GM21447 (cell line): ENCODE data around the gene DLG1.

Experiments used
- ATAC-seq: cut with Tn5 transposase; IDR thresholded peaks from one replicate; pipeline ENCODE4 v1.9.1; 2021; ENCODE audit not compliant: unreplicated experiment

DLG1 gene

DNA sequence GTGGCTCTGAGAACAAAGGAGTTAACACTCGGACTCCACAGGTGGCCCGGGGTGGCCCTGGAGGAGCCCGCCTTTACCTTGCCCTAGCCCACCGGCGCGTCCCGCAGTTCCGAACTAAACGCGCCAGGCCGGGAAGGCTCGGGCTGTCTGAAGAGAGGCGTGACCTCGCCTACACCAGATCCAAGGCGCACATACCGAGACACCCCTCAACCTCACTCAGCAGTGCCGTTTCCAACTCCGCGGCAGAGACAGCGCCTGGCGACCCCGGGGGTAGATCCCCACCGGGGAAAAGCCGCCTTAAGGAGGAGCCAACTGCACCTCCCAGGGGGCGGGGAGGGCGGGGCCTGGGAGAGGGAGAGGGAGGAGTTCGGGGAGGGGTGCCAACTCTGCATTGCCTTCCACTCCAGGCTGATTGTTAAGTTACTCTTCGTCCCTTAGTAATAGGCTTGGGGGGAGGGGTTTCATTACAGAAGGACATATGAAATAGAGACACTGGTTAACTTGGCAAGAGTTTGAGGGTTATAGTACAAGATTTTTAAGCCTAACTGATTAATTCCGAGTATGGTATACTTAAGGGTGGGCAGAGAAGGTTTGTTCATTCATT lies at the start of gene DLG1:
TSS of gene DLG1 (minus strand) at position 272 of the 604 bp plus-strand sequence. CDS start 1,408 bp downstream, outside the sequence.
- ATAC-seq: peak; percentile 54

DNA sequence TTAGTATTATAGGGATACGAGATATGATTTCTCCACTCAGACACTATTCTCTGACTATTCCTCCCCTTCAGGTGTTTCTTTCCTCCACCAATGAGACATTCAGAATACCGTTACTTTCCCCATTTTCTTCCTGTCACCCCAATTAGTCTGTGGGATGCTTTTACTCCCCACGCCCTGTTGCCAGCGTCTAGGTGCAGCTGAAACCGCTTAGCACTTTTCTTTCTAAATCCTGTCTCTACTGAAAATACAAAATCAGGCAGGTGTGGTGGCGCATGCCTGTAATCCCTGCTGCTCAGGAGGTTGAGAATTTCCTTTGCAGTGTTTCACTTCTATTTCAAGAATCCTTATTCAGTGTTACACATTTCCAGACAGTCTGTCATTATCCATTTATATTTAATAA lies 49.6 kb upstream of the DLG1 start:
- ATAC-seq: no peak

DNA sequence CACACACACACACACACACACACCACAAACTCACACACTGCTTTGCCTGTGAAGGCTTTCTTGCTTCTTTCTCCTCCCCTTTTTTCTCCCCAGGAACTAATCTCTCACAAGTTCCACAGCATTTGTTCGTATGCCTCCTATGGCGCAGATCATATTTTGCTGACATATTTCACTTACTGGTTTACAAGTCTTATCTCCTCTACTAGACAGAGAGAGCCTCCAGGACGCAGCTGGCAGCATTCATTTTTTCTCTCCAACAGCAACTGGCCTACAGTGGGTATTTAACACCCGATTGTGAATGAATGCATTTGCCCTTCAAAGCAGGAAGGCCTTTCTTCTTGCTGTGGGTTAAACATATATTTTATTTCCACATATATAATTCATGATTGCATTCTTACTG lies 47.0 kb upstream of the DLG1 start:
- no peak for ATAC-seq

DNA sequence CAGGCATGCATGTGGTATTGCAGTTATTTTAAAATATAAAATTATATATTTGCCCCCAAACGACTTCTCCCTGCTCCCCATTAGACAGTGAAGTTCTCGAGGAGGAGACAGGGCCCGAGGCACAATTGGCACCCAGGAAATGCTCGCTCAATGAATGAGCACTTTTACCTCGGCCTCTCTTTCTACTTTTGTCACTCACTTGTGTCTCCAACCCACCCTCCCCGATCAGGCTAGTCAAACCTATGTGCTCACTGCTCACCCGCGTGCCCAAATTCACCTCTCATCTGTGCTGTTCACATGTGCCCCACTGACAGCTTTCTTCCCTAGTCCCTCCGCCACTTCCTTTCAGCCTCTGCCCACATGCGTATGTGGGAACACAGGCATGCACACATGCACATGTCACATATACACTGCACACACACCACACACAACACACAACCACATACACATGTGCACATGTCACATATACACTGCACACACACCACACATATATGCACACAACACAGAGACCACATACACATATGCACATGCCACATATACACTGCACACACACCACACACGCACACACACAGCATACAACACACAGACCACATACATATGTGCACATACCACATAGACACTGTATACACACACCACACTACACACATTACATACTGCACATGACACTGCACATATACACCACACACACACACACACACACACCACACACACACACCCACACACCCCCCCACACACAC lies 46.3 kb upstream of the DLG1 start:
- ATAC-seq: no peak

DNA sequence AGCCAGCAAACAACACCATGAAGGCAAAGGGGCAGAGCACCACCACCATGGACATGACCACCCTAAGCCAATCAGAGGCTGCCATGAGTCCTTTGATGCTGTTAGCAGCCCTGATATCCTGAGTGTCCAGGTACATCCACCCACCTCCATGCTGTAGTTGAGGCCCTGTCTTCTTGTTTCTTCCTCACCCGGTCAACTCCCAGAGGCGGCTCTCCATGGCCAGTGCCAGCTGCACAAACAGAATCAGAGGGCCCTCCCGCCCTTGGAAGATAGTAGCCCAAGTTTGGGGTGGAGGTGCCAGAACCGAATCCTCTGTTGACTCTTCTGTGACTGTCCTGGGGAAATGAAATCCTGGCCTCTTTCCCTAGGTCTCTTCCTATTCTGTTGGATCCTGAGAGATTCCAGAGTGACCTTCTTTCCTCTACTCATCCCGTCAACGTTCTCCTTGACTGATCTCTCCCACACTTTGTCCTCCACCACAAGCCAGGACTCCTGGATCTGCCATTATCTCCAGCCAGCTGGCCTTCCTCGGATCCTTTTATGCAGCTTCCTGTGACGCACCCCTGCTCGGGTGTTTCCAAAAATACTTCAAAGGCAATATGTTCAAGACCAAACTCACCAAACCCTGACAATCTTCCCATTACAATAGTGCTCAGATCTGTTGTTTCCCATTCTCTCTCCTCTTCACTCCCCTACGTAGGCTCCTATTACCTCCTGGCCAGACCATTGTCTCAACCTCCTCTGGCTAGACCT lies 45.4 kb upstream of the DLG1 start:
- ATAC-seq: no peak

DNA sequence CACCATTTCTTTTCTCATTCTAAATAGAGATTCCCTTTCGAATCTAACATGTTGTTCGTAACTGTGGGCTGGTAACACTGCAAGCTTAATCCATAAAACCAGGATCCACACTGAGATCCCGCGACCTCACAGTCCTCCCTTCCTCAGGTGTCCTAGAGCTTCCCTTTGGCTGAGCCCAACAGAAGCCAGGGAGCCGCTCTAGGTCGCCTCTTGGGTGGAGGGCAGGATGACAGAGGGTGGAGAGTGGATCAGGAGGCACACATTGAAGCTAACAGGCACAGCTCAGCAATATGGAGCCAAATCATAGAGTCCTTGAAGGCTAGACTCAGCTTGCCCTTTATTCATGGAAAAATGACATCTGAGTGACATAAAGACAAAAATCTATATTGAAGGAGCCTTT lies 44.7 kb upstream of the DLG1 start:
- ATAC-seq: no peak

DNA sequence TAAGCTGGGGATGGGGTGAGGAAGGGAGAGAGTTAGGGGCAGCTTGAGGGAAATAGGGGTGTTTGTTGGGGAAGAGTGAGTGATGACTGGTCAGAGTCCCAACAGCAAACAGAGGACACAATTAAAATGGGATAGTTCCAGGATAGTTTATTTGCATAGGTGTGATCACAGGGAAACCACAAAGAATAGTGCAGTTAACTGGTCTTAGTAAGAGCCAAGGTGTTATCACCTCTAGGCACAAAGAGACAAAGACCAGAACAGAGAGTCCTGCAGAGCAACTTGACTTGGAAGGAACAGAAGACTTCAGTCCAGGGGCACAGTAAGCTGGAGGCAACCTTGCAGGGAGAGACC lies 42.1 kb upstream of the DLG1 start:
- ATAC-seq: no peak

DNA sequence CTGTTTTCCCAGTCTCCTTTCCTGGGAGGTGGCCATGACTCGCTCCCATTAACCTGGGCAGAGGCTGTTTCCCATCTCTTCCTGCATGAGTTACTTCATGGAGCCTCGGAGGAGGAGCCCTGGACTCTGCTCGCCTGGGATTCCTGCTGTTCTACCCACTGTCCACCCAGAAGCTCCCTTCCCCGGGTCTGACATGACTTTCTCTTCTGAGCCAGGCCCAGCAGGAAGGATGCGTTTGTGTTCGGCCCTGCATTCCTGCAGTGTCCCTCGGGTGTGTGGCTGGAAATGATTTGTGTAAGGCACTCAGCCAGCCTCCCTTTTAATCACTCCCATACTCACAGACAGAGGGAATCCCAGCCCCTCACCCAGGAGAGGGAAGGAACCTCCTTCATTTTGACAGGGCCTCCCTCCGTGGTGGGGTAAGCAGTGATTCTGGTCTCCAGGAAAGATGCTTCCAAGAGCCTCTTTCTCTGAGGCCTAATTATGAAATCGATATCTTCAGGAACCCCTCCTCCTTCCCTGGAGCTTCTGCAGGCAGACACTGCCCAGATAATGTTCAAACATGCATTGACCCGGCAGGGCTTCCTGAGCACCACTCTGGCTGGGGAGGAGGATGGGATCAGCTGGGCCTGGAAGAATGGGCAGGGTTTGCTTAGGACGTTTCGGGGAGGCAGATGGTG lies 41.6 kb upstream of the DLG1 start:
- no peak for ATAC-seq

DNA sequence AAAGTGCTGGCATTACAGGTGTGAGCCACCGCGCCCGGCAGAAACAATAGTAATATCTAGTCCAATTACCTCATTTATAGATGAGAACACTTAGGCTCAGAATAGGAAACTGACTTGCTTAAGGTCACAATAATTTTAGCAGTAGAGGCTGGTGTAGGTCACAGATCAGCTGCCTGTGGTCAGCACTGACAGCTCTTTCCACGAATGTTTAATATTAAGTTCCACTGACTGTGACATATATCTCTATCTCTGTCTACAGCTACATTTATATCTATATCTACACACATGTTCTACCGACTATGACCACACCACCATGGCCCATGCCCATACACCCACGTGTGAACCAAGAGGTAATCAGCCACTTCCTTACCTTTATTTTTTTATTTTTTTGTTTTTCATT lies 40.2 kb upstream of the DLG1 start:
- ATAC-seq: no peak

DNA sequence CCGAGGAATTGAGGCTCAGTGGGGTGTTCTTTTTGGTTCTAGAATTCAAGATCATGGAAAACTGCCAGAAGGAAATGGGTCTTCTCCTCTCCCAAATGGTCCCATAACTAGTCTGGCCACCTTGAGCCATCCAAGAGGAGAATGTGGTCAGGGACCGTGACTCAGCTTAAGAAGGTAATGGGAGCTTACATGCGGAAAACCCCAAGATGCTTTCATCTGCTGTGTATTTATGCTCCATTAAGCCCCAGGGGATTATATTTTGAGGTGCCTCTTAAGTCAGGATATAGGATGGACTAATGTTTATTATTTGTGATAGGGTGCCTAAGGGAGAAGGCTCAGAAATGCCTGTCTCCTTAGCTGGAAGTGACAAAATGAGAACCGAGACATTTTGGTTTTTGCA lies 39.2 kb upstream of the DLG1 start:
- ATAC-seq: no peak

DNA sequence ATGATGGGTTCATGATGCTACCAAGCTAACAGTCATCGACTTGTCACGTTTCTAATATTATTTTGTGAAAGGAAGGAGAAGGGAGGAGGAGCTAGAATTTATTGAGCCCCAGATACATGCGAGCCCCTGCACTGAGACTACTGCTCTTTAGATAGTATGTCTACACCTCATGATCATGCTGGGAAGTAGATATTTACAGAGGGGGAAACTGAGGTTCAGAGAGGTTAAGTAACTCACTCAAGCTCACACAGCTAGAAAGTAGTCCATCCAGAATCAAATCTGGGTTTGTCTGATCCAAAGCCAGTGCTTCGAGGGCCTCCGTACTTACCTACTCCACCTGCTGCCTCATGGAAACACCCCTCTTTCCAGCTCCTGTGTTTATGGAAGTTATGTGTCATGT lies 38.8 kb upstream of the DLG1 start:
- no peak for ATAC-seq

DNA sequence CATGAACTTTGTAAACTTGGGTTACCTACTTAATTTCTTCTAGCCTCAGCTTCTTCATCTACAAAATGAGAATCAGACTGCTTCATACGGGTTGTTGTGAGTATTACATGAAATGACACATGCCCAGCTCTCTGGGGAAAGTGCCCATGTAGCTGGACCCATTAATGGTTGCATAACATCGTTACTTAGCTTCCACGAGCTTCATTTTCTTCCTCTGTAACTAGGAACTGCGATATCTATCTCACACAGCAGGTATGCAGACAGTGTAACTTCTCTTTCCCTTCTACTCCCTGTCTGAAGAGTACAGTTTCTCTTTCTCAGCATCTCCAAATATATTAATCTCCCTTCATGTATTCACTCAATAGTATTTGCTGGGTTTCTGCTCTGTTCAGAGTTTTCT lies 37.9 kb upstream of the DLG1 start:
- no peak for ATAC-seq

DNA sequence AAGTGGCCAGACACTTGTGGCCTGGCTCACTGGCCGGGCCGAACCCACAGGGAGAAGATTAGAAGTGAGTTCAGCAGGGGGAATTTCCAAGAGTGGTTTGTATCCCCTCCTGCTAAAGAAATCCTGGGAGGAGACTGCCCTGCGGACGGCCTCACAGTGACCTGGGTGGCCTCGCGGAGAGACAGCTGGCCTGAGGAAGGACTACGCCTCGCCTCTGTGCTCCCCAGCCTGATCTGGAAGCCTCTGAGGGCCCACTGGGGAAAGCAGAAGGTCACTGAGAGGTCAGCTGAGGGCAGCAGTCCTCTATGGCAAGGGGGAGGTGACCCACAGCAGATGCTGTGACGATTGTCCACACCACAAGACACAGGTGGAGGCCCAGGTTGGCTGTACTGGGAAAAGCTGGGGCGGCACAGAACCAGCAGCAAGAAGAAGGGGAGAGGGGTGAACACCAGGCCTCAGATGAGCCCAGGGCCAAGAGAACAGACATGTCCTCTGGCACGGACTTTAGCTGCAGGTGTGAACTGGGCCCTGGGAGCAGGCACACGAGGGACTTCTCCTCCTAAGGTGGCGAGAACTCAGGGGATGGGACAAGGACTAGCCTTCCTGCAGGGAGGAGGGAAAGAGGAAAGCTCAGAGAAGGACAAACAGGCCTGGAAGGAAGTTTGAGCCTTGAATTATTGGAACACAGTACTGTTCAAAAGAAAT lies 37.2 kb upstream of the DLG1 start:
- ATAC-seq: no peak

DNA sequence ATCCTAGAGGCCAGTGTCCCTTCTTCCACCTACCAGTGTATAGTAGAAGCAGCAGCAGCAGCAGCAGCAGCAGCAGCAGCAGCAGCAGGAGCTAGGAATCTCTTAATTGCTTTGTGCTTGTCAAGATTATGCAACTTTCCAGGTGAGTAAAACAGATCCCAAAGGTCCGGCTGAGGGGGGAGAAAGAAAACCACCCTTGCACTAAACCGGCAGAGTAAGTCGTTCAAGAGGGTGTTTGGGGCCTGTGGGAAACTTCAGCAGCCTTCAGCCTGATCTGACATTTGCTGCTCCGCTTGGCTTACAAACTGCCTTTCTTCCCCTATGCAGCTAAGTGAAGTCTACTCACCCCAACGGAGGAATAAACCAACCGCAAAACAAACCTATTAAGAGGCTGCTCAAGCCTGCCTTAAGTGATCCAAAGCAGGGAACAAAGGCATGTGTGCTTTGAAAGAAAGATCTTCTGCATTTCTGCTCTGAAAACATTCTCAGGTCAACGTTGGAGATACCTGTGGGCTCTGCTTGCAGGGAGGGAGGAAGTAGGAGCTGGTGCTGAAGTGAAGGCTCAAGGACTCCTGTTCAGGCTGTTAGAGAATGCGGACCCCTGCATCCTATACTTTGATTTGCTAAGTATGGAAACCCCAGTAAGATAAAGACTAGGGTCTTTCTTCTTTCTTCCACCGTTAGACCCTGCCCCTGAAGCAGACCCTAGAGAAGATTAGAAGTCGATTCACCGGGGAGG lies 35.7 kb upstream of the DLG1 start:
- no peak for ATAC-seq

DNA sequence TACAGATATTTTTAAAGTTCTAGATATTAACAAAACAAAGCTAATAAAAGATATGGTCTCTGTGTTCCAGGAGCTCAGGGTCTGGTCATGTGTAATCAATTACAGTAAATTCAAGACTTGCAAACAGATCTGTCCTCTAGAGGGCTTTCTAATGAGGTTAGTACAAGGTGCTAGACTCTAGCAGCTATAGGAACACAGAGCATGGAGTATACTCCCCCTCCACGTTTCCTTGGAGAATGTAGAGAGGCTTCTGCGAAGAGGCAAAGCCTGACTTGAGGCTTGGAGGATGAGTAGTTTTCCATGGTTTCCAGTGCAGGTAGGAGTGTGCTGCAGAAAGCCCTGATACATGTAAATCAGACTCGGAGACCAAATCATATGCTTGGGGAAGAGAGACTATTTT lies 32.7 kb upstream of the DLG1 start:
- ATAC-seq: no peak

DNA sequence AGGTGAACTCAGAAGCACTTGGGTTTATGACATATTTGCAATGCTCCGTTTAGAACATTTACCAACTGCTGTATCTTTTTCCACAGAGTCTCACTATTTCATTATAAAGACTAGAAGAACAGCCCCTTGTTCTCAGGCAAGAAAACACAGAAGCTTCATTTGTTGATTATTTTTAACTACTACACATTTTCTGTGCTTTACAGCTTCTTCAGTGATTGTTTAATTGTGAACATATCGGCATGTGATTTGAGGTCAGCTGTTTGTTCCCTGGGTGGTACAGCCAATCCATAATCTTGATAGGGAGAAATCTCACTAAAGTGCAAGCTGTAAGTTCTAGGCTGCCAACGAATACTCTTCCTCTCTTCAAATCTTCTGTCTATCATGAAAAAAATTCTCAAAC lies 31.0 kb upstream of the DLG1 start:
- ATAC-seq: no peak

DNA sequence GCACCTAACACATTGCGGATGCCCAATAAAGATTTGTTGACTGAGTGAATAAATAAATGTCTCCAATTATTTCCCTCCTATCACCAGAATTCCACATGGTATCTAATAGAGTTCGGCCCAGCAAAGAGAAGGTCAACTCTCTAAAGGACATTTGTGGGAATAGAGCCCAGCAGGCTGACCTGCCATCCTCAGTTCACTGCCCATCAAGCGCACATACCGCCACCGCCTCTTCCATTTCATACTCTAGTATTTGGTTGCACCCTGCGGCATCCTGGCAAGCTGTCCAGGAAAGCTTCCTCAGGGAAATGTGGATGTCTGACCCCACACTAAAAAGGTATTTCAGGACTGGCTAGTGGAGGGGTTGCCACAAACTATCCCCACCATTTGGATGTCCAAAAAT lies 29.8 kb upstream of the DLG1 start:
- no peak for ATAC-seq

DNA sequence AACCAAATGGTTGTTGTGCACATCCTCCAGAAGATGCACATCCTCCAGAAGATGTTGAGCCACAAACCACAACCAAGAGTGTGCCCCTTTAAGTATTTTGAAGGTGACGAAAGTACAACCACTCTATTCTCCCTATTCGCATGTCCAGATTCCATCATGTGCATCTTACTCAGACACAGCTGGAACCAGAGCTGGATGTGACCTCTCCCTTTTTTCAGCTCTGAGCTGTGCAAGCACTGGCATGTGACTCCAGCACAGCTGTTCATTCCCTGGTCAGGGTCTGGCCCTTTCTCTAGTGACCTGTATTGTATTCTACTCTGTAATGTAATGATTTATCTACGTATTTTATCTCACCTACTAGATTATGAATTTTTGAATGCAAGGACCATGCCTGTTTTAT lies 29.3 kb upstream of the DLG1 start:
- ATAC-seq: no peak

DNA sequence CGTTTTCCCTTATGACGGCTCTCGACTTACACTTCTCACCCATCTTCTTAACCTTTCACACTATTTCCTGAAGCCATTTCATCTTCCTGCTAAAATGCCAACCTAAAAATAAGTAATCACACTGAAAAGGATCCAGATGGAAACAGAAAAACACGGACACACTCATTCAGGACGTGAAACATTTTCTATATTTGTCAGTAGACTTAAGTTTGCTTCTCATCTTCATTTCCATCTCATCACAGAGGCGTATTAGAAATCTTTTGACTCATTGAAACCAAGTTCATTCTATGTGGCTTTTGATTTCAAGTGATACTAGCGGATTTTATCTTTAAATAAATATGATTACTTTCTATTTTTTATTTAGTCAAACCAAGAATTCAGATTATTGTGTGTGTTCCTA lies 27.4 kb upstream of the DLG1 start:
- no peak for ATAC-seq

DNA sequence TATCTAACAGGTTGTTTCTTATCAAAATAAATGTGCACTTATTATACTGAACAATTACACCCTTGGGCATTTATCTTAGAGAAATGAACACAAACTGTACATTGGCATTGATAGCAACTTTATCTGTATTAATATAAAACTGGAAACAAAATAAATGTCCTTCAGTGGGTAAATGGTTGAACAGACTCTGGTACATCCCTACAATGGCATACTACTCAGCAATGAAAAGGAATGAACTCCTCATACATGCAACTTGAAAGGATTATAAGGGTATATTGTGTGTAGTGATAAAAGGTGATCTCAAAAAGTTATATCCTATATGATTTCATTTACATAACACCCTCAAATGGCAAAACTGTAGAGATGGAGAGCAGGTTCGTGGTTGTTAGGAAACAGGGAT lies 23.7 kb upstream of the DLG1 start:
- ATAC-seq: no peak

DNA sequence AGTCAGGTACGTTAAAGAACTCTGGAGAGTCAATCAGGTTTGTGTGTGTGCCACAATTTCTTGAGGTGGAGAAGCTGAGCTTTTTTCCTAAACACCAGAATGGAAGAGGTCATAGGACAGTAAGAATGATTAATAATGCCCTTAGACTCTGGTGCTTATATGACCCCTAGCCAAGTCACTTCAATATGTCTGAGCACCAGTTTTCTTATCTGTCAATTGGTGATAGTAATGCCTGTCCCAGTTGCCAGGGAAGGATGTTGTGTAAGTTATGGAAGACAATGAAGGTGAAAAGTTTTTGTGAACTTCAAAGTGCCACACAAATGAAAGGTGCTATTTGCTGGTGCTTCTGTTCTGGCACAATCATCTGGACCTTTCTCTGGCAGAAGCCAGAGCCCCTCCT lies 22.2 kb upstream of the DLG1 start:
- ATAC-seq: no peak
